GM23338 (cell line): ENCODE measurements around the gene MACF1. TPM values are rescaled to one million over a fixed set of nuclear protein-coding genes. Genes with fewer than 3 reads are reported as not detected.

Experiments
- ATAC-seq: fragments of 200-7000 bp; cut with Tn5 transposase; 3 replicates; pipeline ENCODE4 v1.9.1; 2020
- DNase-seq: peaks from one replicate; pipeline ENCODE4 v3.0.0-alpha.2; 2015; ENCODE audit warnings: low spot score
- H2AFZ ChIP-seq: fragments of 200-600 bp; sonication (generic); 2 replicates; pipeline ENCODE4 v1.8.0; 2016; ENCODE audit warnings: antibody characterized with exemption, mild to moderate bottlenecking, moderate library complexity
- H3F3A ChIP-seq: fragments of 200-600 bp; sonication (generic); replicated peaks from 2 replicates; pipeline ENCODE4 v1.8.0; 2017; ENCODE audit warnings: antibody characterized with exemption, mixed run types, low read depth
- H3K27ac ChIP-seq: fragments of 200-600 bp; sonication (generic); 2 replicates; pipeline ENCODE4 v1.6.1; 2016; ENCODE audit warnings: low read depth
- H3K27me3 ChIP-seq: fragments of 200-600 bp; sonication (generic); 2 replicates; pipeline ENCODE4 v1.8.0; 2016; ENCODE audit warnings: mild to moderate bottlenecking, mixed run types, moderate library complexity; ENCODE audit not compliant: insufficient read depth
- H3K36me3 ChIP-seq: fragments of 200-600 bp; sonication (generic); 2 replicates; pipeline ENCODE4 v1.8.0; 2016; ENCODE audit warnings: mild to moderate bottlenecking; ENCODE audit not compliant: insufficient read depth
- H3K4me1 ChIP-seq: fragments of 200-600 bp; sonication (generic); 2 replicates; pipeline ENCODE4 v1.8.0; 2016; ENCODE audit warnings: mild to moderate bottlenecking, moderate library complexity; ENCODE audit not compliant: insufficient read depth
- H3K4me2 ChIP-seq: fragments of 200-600 bp; sonication (generic); 2 replicates; pipeline ENCODE4 v1.7.1; 2017; ENCODE audit warnings: mixed run types
- H3K4me3 ChIP-seq: fragments of 200-600 bp; sonication (generic); 2 replicates; pipeline ENCODE4 v1.6.1; 2016; ENCODE audit warnings: mixed run types
- H3K79me2 ChIP-seq: fragments of 200-600 bp; sonication (generic); replicated peaks from 2 replicates; pipeline ENCODE4 v1.8.0; 2017; ENCODE audit warnings: mild to moderate bottlenecking; ENCODE audit not compliant: insufficient read depth
- H3K9me2 ChIP-seq: fragments of 200-600 bp; sonication (generic); 2 replicates; pipeline ENCODE4 v1.8.0; 2017; ENCODE audit not compliant: insufficient read depth
- H4K20me1 ChIP-seq: fragments of 200-600 bp; sonication (generic); replicated peaks from 2 replicates; pipeline ENCODE4 v1.8.0; 2017; ENCODE audit warnings: mild to moderate bottlenecking; ENCODE audit not compliant: insufficient read depth
- H3K27ac Mint-ChIP-seq: 2 replicates; pipeline ENCODE4 v1.8.0; 2020; ENCODE audit warnings: inconsistent platforms, mild to moderate bottlenecking, moderate library complexity, mixed read lengths
- H3K27me3 Mint-ChIP-seq: 3 replicates; pipeline ENCODE4 v1.8.0; 2022; ENCODE audit warnings: low read depth, mild to moderate bottlenecking, moderate library complexity, mixed read lengths, inconsistent platforms; ENCODE audit not compliant: insufficient read depth, poor library complexity
- H3K36me3 Mint-ChIP-seq: 3 replicates; pipeline ENCODE4 v1.8.0; 2021; ENCODE audit warnings: low read depth, mild to moderate bottlenecking, inconsistent platforms, moderate library complexity, mixed read lengths
- H3K4me1 Mint-ChIP-seq: 3 replicates; pipeline ENCODE4 v1.8.0; 2020; ENCODE audit warnings: mild to moderate bottlenecking, inconsistent platforms, mixed read lengths
- H3K4me3 Mint-ChIP-seq: 3 replicates; pipeline ENCODE4 v1.8.0; 2021; ENCODE audit warnings: moderate library complexity, mild to moderate bottlenecking, inconsistent platforms, mixed read lengths
- H3K9me3 Mint-ChIP-seq: 3 replicates; pipeline ENCODE4 v1.8.0; 2020; ENCODE audit warnings: moderate library complexity, mild to moderate bottlenecking, inconsistent platforms, mixed read lengths
- CREB1 ChIP-seq: fragments of 250-450 bp; sonication (Bioruptor Pico); IDR thresholded peaks from 2 replicates; pipeline ENCODE4 v1.5.0; 2020; ENCODE audit warnings: low read depth, mild to moderate bottlenecking, moderate library complexity
- CTCF ChIP-seq, 2 experiments: fragments of 200-600 bp in 1 of 2; sonication (generic) in 1 of 2; conservative IDR thresholded peaks; 2 replicates each; pipeline versions ENCODE4 v1.5.1 to v1.6.1; 2016 to 2017; ENCODE audit warnings: antibody characterized with exemption in 2 of 2, low read depth in 2 of 2, mild to moderate bottlenecking in 2 of 2, moderate library complexity in 1 of 2
- ETS1 ChIP-seq: IDR thresholded peaks from 2 replicates; pipeline ENCODE4 v1.6.1; 2016; ENCODE audit warnings: antibody characterized with exemption
- EZH2 ChIP-seq: fragments of 200-600 bp; sonication (generic); IDR thresholded peaks from one replicate; pipeline ENCODE4 v1.8.0; 2017; ENCODE audit warnings: antibody characterized with exemption, mild to moderate bottlenecking, low read depth; ENCODE audit not compliant: unreplicated experiment
- EZH2phosphoT487 ChIP-seq: fragments of 200-600 bp; sonication (generic); IDR thresholded peaks from one replicate; pipeline ENCODE4 v1.8.1; 2018; ENCODE audit warnings: antibody characterized with exemption; ENCODE audit not compliant: unreplicated experiment
- JUNB ChIP-seq: IDR thresholded peaks from one replicate; pipeline ENCODE4 v1.6.1; 2016; ENCODE audit warnings: antibody characterized with exemption; ENCODE audit not compliant: unreplicated experiment
- NANOG ChIP-seq: IDR thresholded peaks from 2 replicates; pipeline ENCODE4 v1.6.1; 2016; ENCODE audit warnings: antibody characterized with exemption, borderline replicate concordance
- POLR2AphosphoS5 ChIP-seq: IDR thresholded peaks from 2 replicates; pipeline ENCODE4 v1.6.1; 2016; ENCODE audit warnings: antibody characterized with exemption, low read depth
- REST ChIP-seq: IDR thresholded peaks from one replicate; pipeline ENCODE4 v1.6.1; 2018; ENCODE audit warnings: antibody characterized with exemption; ENCODE audit not compliant: unreplicated experiment
- STAT1 ChIP-seq: IDR thresholded peaks from one replicate; pipeline ENCODE4 v1.6.1; 2016; ENCODE audit warnings: antibody characterized with exemption; ENCODE audit not compliant: unreplicated experiment
- ZNF114 ChIP-seq: fragments of 250-450 bp; sonication (Bioruptor Pico); IDR thresholded peaks from 2 replicates; pipeline ENCODE4 v1.5.0; 2020; ENCODE audit warnings: mild to moderate bottlenecking, moderate library complexity
- ZNF331 ChIP-seq: fragments of 250-450 bp; sonication (Bioruptor Pico); IDR thresholded peaks from 2 replicates; pipeline ENCODE4 v1.5.0; 2020; ENCODE audit warnings: low read depth, mild to moderate bottlenecking, moderate library complexity
- polyA plus RNA-seq: library from polyadenylated mRNA; unstranded; fragments of >200 nt; fragmentation: Nextera tagmentation; extraction: Ambion mirVana; gene quantifications from 2 replicates; pipeline ENCODE4 v1.2.1, GENCODE V29; 2016
- total RNA-seq: library from RNA; depleted of rRNA; stranded (reverse); fragments of >200 nt; shearing (Covaris generic); gene quantifications from 2 replicates; pipeline ENCODE4 v1.2.3, GENCODE V29; 2014

MACF1 gene
- total and polyA plus RNA-seq, 2 experiments from 2014 or later = 104 to 399 TPM

GRCh38 chr1:39226836-39227235 is 22.3 kb downstream of the MACF1 start:
- no peaks in the 10 kb centered on the region for H3K27me3 ChIP-seq
- H2AFZ ChIP-seq = no peak overlapping the region
- H3K4me1 ChIP-seq = peaks cover 58% of the 10 kb centered on the region
- 0 out of 2 replicates have a peak, but pooled peaks cover 3% of the 10 kb centered on the region for H3K36me3 ChIP-seq
- peak overlapping the region; percentile 63; the same call in 1 of the 2 replicates for H3K27ac ChIP-seq
- Mint-ChIP-seq H3K9me3 (no peaks in the 10 kb centered on the region), H3K4me3 (no peak overlapping the region), H3K27ac (no peak overlapping the region), H3K4me1 (peaks cover 43% of the 10 kb centered on the region), H3K36me3 (no peaks in the 10 kb centered on the region; the same call in 2 of the 3 replicates), H3K27me3 (peaks cover 1% of the 10 kb centered on the region)
- H3K79me2 ChIP-seq = peaks cover 91% of the 10 kb centered on the region
- no peak for DNase-seq
- ATAC-seq = no peak
- TF ChIP-seq EZH2phosphoT487 = no peak
- TF ChIP-seq ZNF331 (CRISPR knock-in tag) = no peak
- no peak for TF ChIP-seq REST
- no peak for TF ChIP-seq ZNF114 (CRISPR knock-in tag)
- no peak for TF ChIP-seq CREB1 (CRISPR knock-in tag)
- TF ChIP-seq ETS1 = no peak
- TF ChIP-seq NANOG = no peak
- TF ChIP-seq EZH2 = no peak
- TF ChIP-seq STAT1 = no peak
- no peak for TF ChIP-seq POLR2AphosphoS5
- TF ChIP-seq CTCF (conservative IDR thresholded peaks at IDR 0.05; ENCODE audit: low read depth in 2 of 2) = no peak
- TF ChIP-seq JUNB = no peak
- H3K4me2 ChIP-seq = no peak overlapping the region
- H4K20me1 ChIP-seq = 0 out of 2 replicates have a peak, but pooled peaks cover 19% of the 10 kb centered on the region
- H3K4me3 ChIP-seq = no peak overlapping the region
- peaks cover 5% of the 10 kb centered on the region; the same call in 1 of the 2 replicates for H3F3A ChIP-seq
- H3K9me2 ChIP-seq = no peaks in the 10 kb centered on the region
